Left forelimb (tissue), 1 donor: ENCODE data around the gene STAT3.
"Not testable (repeated sequence)": the region's sequence is repeated elsewhere in the genome, so short reads cannot be mapped to it uniquely, and the experiment has no call there.

Experiments
- DNase-seq: peaks from one replicate; pipeline ENCODE4 v3.0.0-alpha.2; 2018; ENCODE audit warnings: low spot score

Gene STAT3

GRCh38 chr17:42276359-42276608 lies 112.0 kb downstream of the STAT3 start, which contains the start of gene STAT5B:
Gene STAT5B, minus strand, starts transcription at chr17:42276391. Its CDS starts 44,264 bp downstream, at chr17:42232127.
- DNase-seq = peak; percentile 88

GRCh38 chr17:42275527-42276358 lies 112.5 kb downstream of the STAT3 start:
- no peak for DNase-seq

DNA sequence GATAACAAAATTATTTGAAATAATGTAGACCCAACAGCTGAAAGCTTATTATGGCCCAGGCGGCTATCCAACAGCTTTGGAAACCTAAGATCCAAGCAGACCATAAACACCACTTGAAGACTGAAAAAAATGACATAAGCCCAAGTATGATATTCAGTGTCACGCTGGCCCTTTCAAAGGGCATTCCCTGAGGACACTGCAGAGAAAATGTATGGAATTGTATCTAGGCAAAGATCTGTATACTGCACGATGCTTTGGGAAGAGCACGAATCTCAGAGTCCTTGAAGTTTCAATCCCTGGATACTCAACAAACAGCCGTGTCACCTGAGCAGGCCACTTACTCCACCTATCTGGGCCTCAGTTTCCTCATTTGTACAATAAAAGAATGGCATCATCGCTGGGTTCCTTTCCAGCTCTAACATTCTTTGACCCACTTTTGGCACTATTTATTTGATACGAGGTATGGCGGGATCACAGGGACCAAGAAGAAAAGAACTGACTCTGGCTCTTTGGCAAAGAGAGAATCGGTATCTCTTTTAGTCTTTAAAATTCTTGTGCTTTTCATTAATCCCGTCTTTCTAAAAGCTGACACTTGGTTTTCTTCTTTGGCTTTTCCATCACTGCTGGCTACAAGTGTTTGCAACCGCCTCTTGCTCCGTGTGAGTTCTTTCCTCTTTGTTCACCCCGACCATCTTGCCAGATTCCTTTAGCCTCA lies 113.3 kb downstream of the STAT3 start:
- no peak for DNase-seq

- DNase-seq = no peak
Measured at GRCh38 chr17:42274253-42274542, 114.0 kb downstream of the STAT3 start.

DNA sequence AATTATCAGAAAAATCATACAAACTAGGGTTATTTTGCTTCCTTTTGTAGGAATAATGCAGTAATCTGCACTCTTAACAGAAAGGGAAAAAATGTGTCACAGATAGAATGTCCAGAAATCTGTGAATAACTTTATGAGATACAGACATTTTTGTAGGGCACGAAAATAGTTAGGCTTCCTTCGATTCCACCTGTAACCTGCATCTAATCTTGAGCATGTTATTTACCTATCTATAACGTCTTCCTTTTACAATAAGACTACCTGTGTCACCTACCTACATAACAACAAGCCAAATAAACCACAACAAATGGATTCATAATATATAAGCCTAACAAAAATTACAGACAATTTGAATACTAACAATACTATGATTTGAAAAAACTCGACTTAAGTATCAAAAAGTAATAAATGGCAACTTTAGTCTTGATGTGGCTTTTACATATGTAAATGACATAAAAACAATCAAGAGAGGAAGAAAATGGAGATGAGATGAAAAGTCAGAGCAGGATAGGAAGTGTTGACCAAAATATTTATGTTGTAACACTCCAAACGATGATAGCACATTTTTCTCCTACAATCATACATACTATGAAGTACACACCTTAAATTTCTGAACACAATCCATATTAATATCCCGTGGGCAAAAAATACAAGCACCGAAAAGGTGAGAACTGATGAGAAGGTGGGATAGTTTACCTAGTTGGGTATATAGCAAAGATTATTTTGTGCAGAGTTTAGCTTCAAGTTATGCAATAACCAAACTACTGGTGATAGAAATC lies 114.6 kb downstream of the STAT3 start:
- no peak for DNase-seq

DNA sequence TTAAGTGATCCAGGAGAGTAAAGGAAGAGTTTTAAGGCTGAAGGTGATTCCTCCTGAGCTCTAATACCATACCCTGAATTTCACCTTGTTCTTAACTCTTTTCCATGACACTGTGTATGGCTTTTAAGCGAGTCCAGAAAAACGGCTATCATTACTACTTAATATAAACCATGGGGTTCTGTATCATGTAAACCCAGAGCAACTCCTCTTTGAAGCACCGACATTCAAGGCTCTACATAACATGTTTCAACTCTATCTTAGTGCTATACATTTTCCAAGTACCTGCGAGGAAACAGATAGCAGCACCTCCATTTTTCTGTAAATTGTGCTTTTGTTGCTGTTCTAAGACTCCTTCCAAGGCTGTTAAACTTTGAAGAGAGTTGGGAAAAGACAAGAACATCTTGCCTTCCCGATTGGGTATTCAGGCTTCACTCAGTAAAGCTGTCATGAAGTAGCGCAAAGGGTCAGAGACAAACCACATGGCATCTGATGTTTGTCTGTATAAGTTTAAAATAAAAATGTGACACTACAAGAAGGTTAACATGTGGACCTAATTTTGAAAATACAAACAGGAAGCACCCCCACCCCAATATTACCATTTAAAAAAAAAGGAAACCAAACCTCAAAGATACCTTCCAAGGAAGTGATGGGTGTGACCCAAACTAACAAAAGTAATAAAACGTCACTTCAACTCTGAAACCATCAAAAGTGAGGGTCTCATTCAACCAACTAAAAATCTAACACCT lies 115.9 kb downstream of the STAT3 start:
- no peak for DNase-seq

DNA sequence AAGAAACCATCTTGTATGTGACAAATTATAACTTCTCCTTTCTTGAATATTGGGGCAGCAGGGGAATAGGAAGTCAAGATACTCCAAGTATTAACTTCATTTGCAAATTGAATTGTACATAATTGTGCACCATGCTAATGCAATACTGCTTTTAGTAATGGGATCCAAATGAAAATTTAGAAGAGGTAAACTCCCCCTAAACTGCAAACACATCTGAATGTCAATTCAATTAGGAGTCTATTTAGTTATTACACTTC lies 116.5 kb downstream of the STAT3 start:
- DNase-seq = no peak

- DNase-seq = no peak
Measured at GRCh38 chr17:42271006-42271778, 117.0 kb downstream of the STAT3 start.

- DNase-seq = no peak
Measured at GRCh38 chr17:42270596-42270995, 117.6 kb downstream of the STAT3 start.

- DNase-seq = no peak
Measured at GRCh38 chr17:42270170-42270535, 118.1 kb downstream of the STAT3 start.

- DNase-seq = no peak
Measured at GRCh38 chr17:42268236-42268635, 120.0 kb downstream of the STAT3 start.

DNA sequence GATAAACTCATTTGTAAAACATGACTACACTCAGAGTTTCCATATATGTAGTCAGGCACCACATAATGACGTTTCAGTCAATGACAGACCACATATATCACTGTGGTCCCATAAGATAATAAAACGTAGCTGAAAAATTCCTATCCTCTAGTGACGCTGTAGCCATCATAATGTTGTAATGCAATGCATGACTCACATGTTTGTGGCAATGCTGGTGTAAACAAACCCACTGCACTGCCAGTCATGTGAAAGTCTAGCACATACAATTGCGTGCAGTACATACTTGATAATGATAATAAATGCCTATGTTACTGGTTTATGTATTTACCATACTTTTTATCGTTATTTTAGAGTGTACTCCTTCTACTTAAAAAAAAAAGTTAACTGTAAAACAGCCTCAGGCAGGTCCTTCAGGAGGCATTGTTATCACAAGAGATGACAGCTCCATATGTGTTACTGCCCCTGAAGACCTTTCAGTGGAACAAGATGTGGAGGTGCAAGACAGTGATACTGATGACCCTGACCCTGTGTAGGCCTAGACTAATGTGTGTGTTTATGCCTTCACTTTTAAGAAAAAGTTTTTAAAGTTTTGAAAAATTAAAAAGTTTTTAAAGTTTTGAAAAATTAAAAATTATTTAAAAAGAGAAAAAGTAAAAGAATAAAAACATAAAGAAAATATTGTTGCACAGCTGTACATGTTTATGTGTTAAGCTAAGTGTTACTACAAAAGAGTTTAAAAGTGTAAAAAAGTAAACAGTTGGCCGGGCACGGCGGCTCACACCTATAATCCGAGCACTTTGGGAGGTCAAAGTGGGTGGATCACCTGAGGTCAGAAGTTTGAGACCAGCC lies 121.1 kb downstream of the STAT3 start:
- no peak for DNase-seq

- no peak for DNase-seq
Measured at GRCh38 chr17:42266462-42266861, 121.8 kb downstream of the STAT3 start.

- DNase-seq = not testable (repeated sequence)
Measured at GRCh38 chr17:42264366-42264765, 123.9 kb downstream of the STAT3 start.
